Skeletal muscle tissue (tissue), 4 donors: Measurements from ENCODE around the gene SPSB1. TPM values are rescaled to one million over a fixed set of nuclear protein-coding genes. Genes with fewer than 3 reads are reported as not detected.
A peak's percentile ranks its signal among the peaks of the same experiment; 100 is the strongest.
"Not testable (repeated sequence)": the region's sequence is repeated elsewhere in the genome, so short reads cannot be mapped to it uniquely, and the experiment has no call there.

Source experiments
- H3K27ac ChIP-seq: one replicate; pipeline ENCODE4 v1.7.0; 2013; ENCODE audit warnings: mild to moderate bottlenecking, low read depth, low read length, inconsistent platforms
- H3K27me3 ChIP-seq, 3 donors: one replicate each; pipeline ENCODE4 v1.7.0; 2013; ENCODE audit warnings: low read length in 3 of 3; ENCODE audit not compliant: control insufficient read depth in 3 of 3, insufficient read depth in 3 of 3
- H3K36me3 ChIP-seq, 3 donors: one replicate each; pipeline ENCODE4 v1.7.0; 2013; ENCODE audit warnings: low read length in 3 of 3; ENCODE audit not compliant: control insufficient read depth in 3 of 3, insufficient read depth in 3 of 3
- H3K4me1 ChIP-seq, 3 donors: one replicate each; pipeline ENCODE4 v1.7.0; 2013; ENCODE audit warnings: low read length in 3 of 3, mild to moderate bottlenecking in 3 of 3; ENCODE audit not compliant: control insufficient read depth in 3 of 3, insufficient read depth in 3 of 3
- H3K4me3 ChIP-seq, 3 donors: one replicate each; pipeline ENCODE4 v1.7.0; 2013; ENCODE audit warnings: low read length in 3 of 3
- H3K9ac ChIP-seq, 3 donors: one replicate each; pipeline ENCODE4 v1.7.0; 2013; ENCODE audit warnings: low read length in 3 of 3, mild to moderate bottlenecking in 3 of 3, moderate library complexity in 2 of 3, low read depth in 1 of 3
- H3K9me3 ChIP-seq, 3 donors: one replicate each; pipeline ENCODE4 v1.7.0; 2013; ENCODE audit warnings: low read length in 3 of 3; ENCODE audit not compliant: control insufficient read depth in 3 of 3
- total RNA-seq: library from RNA; depleted of rRNA; stranded (reverse); fragments of >200 nt; gene quantifications from one replicate; pipeline ENCODE4 v1.2.3, GENCODE V29; 2014
- donor health status: Osteomylitis.

Gene SPSB1
- total RNA-seq, 1 donor from 2014 or later, result 6.3 TPM

GRCh38 chr1:9296850-9297249, 4.2 kb downstream of the SPSB1 start:
- peaks cover 18 to 51% (median 29%) of the 10 kb centered on the region in 3 donors for H3K4me1 ChIP-seq
- H3K9me3 ChIP-seq, result no peaks in the 10 kb centered on the region
- H3K4me3 ChIP-seq, result no peak overlapping the region
- peaks cover 0 to 2% (median 0%) of the 10 kb centered on the region in 3 donors for H3K36me3 ChIP-seq
- no peaks in the 10 kb centered on the region for H3K27me3 ChIP-seq
- no peak overlapping the region for H3K9ac ChIP-seq
- no peak overlapping the region for H3K27ac ChIP-seq

DNA sequence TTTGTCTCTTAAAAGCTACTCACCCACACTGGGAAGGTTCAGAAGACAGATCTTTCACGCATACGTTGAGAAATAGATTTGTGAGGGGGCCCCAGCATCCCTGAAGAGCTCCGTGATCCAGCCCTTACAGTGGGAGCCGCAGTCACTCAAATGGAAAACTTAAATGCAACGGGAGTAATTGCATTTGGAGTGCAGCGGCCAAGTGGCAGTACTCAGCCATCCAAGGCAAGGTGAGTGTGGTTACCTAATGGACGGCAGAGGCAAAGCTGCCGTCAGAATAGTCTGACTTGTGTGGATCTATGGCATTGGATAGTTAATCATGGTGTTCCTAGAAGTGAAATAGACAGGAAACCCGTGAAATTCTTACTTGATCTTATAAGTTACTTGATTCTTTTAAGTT, 5.1 kb downstream of the SPSB1 start:
- Histone ChIP-seq H3K27me3 (no peaks in the 10 kb centered on the region), H3K4me3 (no peak overlapping the region), H3K9ac (no peak overlapping the region), H3K27ac (no peak overlapping the region), H3K36me3 (peaks cover 0 to 2% (median 0%) of the 10 kb centered on the region in 3 donors), H3K4me1 (peaks cover 23 to 60% (median 34%) of the 10 kb centered on the region in 3 donors), H3K9me3 (no peaks in the 10 kb centered on the region)

- H3K36me3 ChIP-seq, result peaks cover 0 to 2% (median 0%) of the 10 kb centered on the region in 3 donors
- H3K27ac ChIP-seq, result no peak overlapping the region
- no peaks in the 10 kb centered on the region for H3K27me3 ChIP-seq
- no peak overlapping the region for H3K9ac ChIP-seq
- H3K4me3 ChIP-seq, result no peak overlapping the region
- H3K9me3 ChIP-seq, result no peaks in the 10 kb centered on the region
- H3K4me1 ChIP-seq, result peaks cover 27 to 65% (median 39%) of the 10 kb centered on the region in 3 donors
Observed at GRCh38 chr1:9298282-9298681, 5.6 kb downstream of the SPSB1 start.

DNA sequence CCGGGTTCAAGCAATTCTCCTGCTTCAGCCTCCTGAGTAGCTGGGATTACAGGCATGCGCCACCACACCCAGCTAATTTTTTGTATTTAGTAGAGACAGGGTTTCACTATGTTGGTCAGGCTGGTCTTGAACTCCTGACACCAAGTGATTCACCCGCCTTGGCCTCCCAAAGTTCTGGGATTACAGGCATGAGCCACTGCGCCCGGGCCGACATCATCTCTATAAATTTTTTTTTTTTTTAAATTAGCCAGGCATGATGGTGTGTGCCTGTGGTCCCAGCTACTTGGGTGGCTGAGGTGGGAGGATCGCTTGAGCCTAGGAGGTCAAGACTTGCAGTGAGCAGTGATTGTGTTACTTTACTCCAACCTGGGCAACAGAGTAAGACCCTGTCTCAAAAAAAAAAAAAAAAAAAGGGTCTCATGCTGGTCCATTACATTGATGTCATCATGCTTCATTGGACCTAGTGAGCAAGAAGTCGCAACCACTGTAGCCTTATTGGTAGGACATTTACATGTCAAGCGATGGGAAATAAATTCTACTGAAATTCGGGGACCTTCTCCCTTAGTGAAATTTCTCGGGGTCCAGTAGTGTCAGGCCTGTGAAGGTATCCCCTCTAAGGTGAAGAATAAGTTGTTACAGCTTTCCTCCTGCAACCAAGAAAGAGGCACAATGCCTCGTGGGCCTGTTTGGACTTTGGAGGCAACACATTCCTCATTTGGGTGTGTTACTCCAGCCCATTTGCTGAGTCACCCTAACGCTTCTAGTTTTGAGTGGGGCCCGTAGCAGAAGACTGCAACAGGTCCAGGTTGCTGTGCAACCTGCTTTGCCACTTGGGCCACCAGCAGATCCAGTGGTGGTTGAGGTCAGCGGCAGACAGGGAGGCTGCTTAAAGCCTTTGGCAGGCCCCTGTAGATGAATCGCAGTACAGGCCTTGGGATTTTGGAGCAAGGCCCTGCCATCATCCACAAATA, 7.2 kb downstream of the SPSB1 start:
- not testable (repeated sequence) for H3K9ac ChIP-seq, H3K9me3 ChIP-seq, H3K36me3 ChIP-seq, H3K27ac ChIP-seq, H3K27me3 ChIP-seq, H3K4me3 ChIP-seq
- peaks cover 21 to 67% (median 35%) of the 10 kb centered on the region in 3 donors for H3K4me1 ChIP-seq

- Histone ChIP-seq H3K36me3 (peaks cover 0 to 2% (median 0%) of the 10 kb centered on the region in 3 donors), H3K9ac (no peak overlapping the region), H3K4me1 (peaks cover 23 to 65% (median 31%) of the 10 kb centered on the region in 3 donors), H3K9me3 (no peaks in the 10 kb centered on the region), H3K27ac (no peak overlapping the region), H3K27me3 (no peaks in the 10 kb centered on the region), H3K4me3 (no peak overlapping the region)
Observed at GRCh38 chr1:9300573-9300972, 7.9 kb downstream of the SPSB1 start.

GRCh38 chr1:9302745-9303524, 10.2 kb downstream of the SPSB1 start:
- no peaks in the 10 kb centered on the region for H3K9me3 ChIP-seq
- peaks cover 0 to 2% (median 0%) of the 10 kb centered on the region in 3 donors for H3K36me3 ChIP-seq
- H3K9ac ChIP-seq, result no peak overlapping the region
- no peaks in the 10 kb centered on the region for H3K27me3 ChIP-seq
- H3K4me3 ChIP-seq, result peak overlapping the region in 1 of 3 donors; percentile 18
- peaks cover 23 to 60% (median 32%) of the 10 kb centered on the region in 3 donors for H3K4me1 ChIP-seq
- H3K27ac ChIP-seq, result peak overlapping the region; percentile 59

DNA sequence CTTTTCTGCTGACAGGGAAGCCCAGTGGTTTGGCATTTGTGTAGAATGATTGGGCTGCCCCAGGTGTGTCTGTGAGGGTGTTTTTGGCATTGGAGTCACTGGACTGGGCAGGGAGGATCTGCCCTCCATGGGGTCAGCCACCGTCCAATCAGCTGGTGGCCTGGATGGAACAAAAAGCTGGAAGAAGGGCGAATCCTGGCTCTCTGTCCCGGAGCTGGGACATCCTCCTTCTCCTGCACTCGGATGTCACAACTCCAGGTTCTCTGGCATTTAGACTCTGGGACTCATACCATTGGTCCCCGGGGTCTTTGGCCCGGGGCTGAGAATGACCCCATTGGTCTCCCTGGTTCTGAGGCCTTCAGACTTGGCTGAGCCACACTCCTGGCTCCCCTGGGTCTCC, 11.2 kb downstream of the SPSB1 start:
- no peak overlapping the region for H3K4me3 ChIP-seq
- H3K27me3 ChIP-seq, result no peaks in the 10 kb centered on the region
- no peak overlapping the region for H3K9ac ChIP-seq
- no peak overlapping the region for H3K27ac ChIP-seq
- no peaks in the 10 kb centered on the region for H3K9me3 ChIP-seq
- peaks cover 23 to 63% (median 35%) of the 10 kb centered on the region in 3 donors for H3K4me1 ChIP-seq
- peaks cover 0 to 2% (median 0%) of the 10 kb centered on the region in 3 donors for H3K36me3 ChIP-seq

- Histone ChIP-seq H3K4me1 (peaks cover 23 to 57% (median 35%) of the 10 kb centered on the region in 3 donors), H3K27me3 (no peaks in the 10 kb centered on the region), H3K4me3 (no peak overlapping the region), H3K9ac (no peak overlapping the region), H3K36me3 (peaks cover 0 to 2% (median 0%) of the 10 kb centered on the region in 3 donors), H3K9me3 (no peaks in the 10 kb centered on the region), H3K27ac (no peak overlapping the region)
Observed at GRCh38 chr1:9305216-9305615, 12.5 kb downstream of the SPSB1 start.

GRCh38 chr1:9306006-9306405, 13.3 kb downstream of the SPSB1 start:
- Histone ChIP-seq H3K4me3 (no peak overlapping the region), H3K27me3 (no peaks in the 10 kb centered on the region), H3K36me3 (peaks cover 0 to 2% (median 0%) of the 10 kb centered on the region in 3 donors), H3K27ac (no peak overlapping the region), H3K4me1 (peaks cover 23 to 49% (median 32%) of the 10 kb centered on the region in 3 donors), H3K9me3 (no peaks in the 10 kb centered on the region), H3K9ac (no peak overlapping the region)
